Dermis blood vessel endothelial cell (primary cell): ENCODE data around the gene HMCN2. TPM values are rescaled to one million over a fixed set of nuclear protein-coding genes. Genes with fewer than 3 reads are reported as not detected.

ENCODE experiments used
- DNase-seq: peaks from one replicate; pipeline ENCODE4 v3.0.0; 2010
- total RNA-seq: library from RNA; depleted of rRNA; stranded (reverse); fragments of >200 nt; gene quantifications from 2 replicates; pipeline ENCODE4 v1.2.3, GENCODE V29; 2014

HMCN2 gene
- total RNA-seq, 1 donor from 2014 or later, result 1.0 TPM

GRCh38 chr9:130370226-130370625 lies 104.7 kb downstream of the HMCN2 start:
- no peak for DNase-seq

- DNase-seq, result no peak
Measured at GRCh38 chr9:130371196-130371966, 105.8 kb downstream of the HMCN2 start.

GRCh38 chr9:130372057-130372456 lies 106.5 kb downstream of the HMCN2 start:
- no peak for DNase-seq

GRCh38 chr9:130373679-130374325 lies 108.2 kb downstream of the HMCN2 start:
- no peak for DNase-seq

GRCh38 chr9:130377612-130378011 lies 112.1 kb downstream of the HMCN2 start:
- DNase-seq, result no peak

- DNase-seq, result no peak
Measured at GRCh38 chr9:130378875-130379648, 113.5 kb downstream of the HMCN2 start.

- no peak for DNase-seq
Measured at GRCh38 chr9:130379649-130379970, 114.0 kb downstream of the HMCN2 start.

GRCh38 chr9:130380920-130381469 lies 115.4 kb downstream of the HMCN2 start:
- no peak for DNase-seq

GRCh38 chr9:130381660-130382059 lies 116.1 kb downstream of the HMCN2 start:
- no peak for DNase-seq

- DNase-seq, result no peak
Measured at GRCh38 chr9:130382096-130382495, 116.5 kb downstream of the HMCN2 start.

- DNase-seq, result no peak
Measured at GRCh38 chr9:130382636-130383349, 117.2 kb downstream of the HMCN2 start.

- no peak for DNase-seq
Measured at GRCh38 chr9:130383350-130383715, 117.8 kb downstream of the HMCN2 start.

GRCh38 chr9:130383979-130384676 lies 118.6 kb downstream of the HMCN2 start:
- no peak for DNase-seq

- DNase-seq, result no peak
Measured at GRCh38 chr9:130385257-130385656, 119.7 kb downstream of the HMCN2 start.

- DNase-seq, result no peak
Measured at GRCh38 chr9:130387398-130387797, 121.8 kb downstream of the HMCN2 start.

- no peak for DNase-seq
Measured at GRCh38 chr9:130387905-130388304, 122.3 kb downstream of the HMCN2 start.

- DNase-seq, result no peak
Measured at GRCh38 chr9:130390390-130390789, 124.8 kb downstream of the HMCN2 start.

- DNase-seq, result no peak
Measured at GRCh38 chr9:130390986-130391385, 125.4 kb downstream of the HMCN2 start.

- no peak for DNase-seq
Measured at GRCh38 chr9:130391866-130392265, 126.3 kb downstream of the HMCN2 start.

GRCh38 chr9:130393681-130394071 lies 128.1 kb downstream of the HMCN2 start:
- no peak for DNase-seq

- no peak for DNase-seq
Measured at GRCh38 chr9:130394320-130394719, 128.8 kb downstream of the HMCN2 start.

GRCh38 chr9:130394814-130395470 lies 129.4 kb downstream of the HMCN2 start:
- no peak for DNase-seq
